ENCODE data around the gene SLC38A8.

DNA sequence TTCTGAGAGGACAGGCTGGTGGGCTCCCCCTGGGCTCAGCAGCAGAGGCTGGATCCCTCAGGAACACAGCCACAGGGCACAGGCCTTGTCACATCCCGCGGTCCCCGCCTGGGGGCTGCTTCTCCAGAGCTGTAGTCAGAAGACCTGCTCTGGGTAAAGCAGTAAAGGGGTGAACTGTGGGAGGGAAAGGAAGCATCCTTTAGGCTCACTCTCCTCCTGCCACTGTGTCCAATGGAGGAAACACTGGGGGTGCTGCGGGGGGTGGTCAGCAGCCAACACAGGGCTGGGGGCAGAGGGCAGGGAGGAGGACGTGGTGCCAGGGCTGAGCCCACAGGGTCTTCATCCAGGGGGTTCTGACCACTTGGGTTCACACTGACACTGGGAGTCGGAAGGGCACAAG is 5.0 kb upstream of the SLC38A8 start:
- TF ChIP-seq, protein P1, sequence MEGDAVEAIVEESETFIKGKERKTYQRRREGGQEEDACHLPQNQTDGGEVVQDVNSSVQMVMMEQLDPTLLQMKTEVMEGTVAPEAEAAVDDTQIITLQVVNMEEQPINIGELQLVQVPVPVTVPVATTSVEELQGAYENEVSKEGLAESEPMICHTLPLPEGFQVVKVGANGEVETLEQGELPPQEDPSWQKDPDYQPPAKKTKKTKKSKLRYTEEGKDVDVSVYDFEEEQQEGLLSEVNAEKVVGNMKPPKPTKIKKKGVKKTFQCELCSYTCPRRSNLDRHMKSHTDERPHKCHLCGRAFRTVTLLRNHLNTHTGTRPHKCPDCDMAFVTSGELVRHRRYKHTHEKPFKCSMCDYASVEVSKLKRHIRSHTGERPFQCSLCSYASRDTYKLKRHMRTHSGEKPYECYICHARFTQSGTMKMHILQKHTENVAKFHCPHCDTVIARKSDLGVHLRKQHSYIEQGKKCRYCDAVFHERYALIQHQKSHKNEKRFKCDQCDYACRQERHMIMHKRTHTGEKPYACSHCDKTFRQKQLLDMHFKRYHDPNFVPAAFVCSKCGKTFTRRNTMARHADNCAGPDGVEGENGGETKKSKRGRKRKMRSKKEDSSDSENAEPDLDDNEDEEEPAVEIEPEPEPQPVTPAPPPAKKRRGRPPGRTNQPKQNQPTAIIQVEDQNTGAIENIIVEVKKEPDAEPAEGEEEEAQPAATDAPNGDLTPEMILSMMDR (IDR thresholded peaks at IDR 0.05), result no peak
- no peak for TF ChIP-seq POLR2A (IDR thresholded peaks at IDR 0.05)
